Measurements from ENCODE around the gene CAPN6.

CAPN6 gene

GRCh38 chrX:111270339-111270738 is at the start of gene CAPN6:
CAPN6 (minus strand) TSS chrX:111270483; CDS start chrX:111263936, 6,547 bp downstream.
- DNase-seq: no peak

GRCh38 chrX:111319451-111319850 is 49.2 kb upstream of the CAPN6 start:
- no peak for DNase-seq

- DNase-seq: no peak
Observed at GRCh38 chrX:111318901-111319300, 48.6 kb upstream of the CAPN6 start.

- DNase-seq: no peak
Observed at GRCh38 chrX:111309083-111309482, 38.8 kb upstream of the CAPN6 start.

- DNase-seq: no peak
Observed at GRCh38 chrX:111308039-111308438, 37.8 kb upstream of the CAPN6 start.

- no peak for DNase-seq
Observed at GRCh38 chrX:111302284-111302683, 32.0 kb upstream of the CAPN6 start.

- no peak for DNase-seq
Observed at GRCh38 chrX:111288841-111289240, 18.6 kb upstream of the CAPN6 start.

GRCh38 chrX:111284631-111285293 is 14.5 kb upstream of the CAPN6 start:
- DNase-seq: no peak

GRCh38 chrX:111283446-111283845 is 13.2 kb upstream of the CAPN6 start:
- DNase-seq: no peak

- no peak for DNase-seq
Observed at GRCh38 chrX:111282991-111283390, 12.7 kb upstream of the CAPN6 start.

GRCh38 chrX:111282139-111282538 is 11.9 kb upstream of the CAPN6 start:
- DNase-seq: no peak

GRCh38 chrX:111268506-111268905 is 1.8 kb downstream of the CAPN6 start:
- DNase-seq: no peak

- no peak for DNase-seq
Observed at GRCh38 chrX:111265486-111265885, 4.8 kb downstream of the CAPN6 start.

GRCh38 chrX:111264385-111264784 is 5.9 kb downstream of the CAPN6 start:
- no peak for DNase-seq

- no peak for DNase-seq
Observed at GRCh38 chrX:111262086-111262485, 8.2 kb downstream of the CAPN6 start.

- DNase-seq: no peak
Observed at GRCh38 chrX:111260451-111260850, 9.8 kb downstream of the CAPN6 start.

- no peak for DNase-seq
Observed at GRCh38 chrX:111259559-111259958, 10.7 kb downstream of the CAPN6 start.

- peak in 1 of 2 experiments; percentile 33 for DNase-seq
Observed at GRCh38 chrX:111257733-111258132, 12.6 kb downstream of the CAPN6 start.

GRCh38 chrX:111254896-111255693 is 15.2 kb downstream of the CAPN6 start:
- no peak for DNase-seq

- peak in 1 of 2 experiments; percentile 3 for DNase-seq
Observed at GRCh38 chrX:111244235-111244750, 26.0 kb downstream of the CAPN6 start.

- DNase-seq: no peak
Observed at GRCh38 chrX:111216293-111216801, 53.9 kb downstream of the CAPN6 start.

- DNase-seq: no peak
Observed at GRCh38 chrX:111207851-111208250, 62.4 kb downstream of the CAPN6 start.

GRCh38 chrX:111200327-111200726 is 70.0 kb downstream of the CAPN6 start:
- no peak for DNase-seq

- DNase-seq: no peak
Observed at GRCh38 chrX:111199505-111199904, 70.8 kb downstream of the CAPN6 start.

All from NCI-H187 (cell line).